ENCODE measurements around the gene PRR5.

PRR5 gene

GRCh38 chr22:44759430-44760310 lies 57.7 kb downstream of the PRR5 start:
- no peak for DNase-seq

DNA sequence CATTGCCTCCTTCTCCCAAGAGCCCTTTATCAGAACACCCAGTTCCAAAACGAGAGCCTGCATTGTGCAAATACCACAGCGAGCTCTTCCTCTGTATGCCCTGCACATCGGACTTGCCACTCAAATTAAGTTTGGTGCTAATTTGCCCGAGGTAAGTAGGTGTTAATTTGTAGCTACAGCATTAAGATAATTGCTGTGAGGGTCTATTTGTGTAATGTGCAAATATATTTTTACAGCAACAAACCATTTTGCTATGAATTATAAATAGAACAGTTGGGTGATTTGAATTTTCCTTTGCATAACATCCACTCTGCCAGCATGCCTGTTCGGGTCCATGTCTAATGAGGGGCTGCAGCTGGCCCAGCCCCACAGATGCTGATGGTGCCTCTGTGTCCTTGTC lies 58.5 kb downstream of the PRR5 start:
- no peak for DNase-seq

GRCh38 chr22:44761025-44761424 lies 59.0 kb downstream of the PRR5 start:
- DNase-seq: no peak

DNA sequence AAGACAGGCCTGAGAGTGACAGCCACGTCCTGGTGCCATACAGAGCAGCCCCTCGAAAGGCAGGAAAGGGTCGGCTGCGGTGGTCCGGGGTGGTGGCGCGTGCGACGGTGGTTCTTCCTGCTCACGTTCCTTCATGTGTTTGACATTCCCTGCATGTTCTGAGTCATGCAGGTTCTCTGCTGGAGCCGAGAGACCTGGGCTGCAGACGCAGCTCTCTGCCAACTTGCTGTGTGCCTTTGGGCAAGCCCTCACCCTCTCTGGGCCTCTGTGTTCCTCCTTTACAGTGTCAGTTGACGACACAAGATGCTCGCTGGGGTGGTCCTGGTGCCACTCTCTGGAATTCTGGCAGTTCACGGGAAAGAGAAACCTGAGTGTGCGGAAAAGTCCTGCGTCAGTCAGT lies 62.4 kb downstream of the PRR5 start:
- DNase-seq: no peak

- DNase-seq: no peak
Observed at GRCh38 chr22:44764974-44765373, 63.0 kb downstream of the PRR5 start.

- DNase-seq: no peak
Observed at GRCh38 chr22:44765571-44766285, 63.7 kb downstream of the PRR5 start.

GRCh38 chr22:44773082-44773481 lies 71.1 kb downstream of the PRR5 start:
- DNase-seq: no peak

GRCh38 chr22:44775862-44776261 lies 73.9 kb downstream of the PRR5 start:
- DNase-seq: no peak

DNA sequence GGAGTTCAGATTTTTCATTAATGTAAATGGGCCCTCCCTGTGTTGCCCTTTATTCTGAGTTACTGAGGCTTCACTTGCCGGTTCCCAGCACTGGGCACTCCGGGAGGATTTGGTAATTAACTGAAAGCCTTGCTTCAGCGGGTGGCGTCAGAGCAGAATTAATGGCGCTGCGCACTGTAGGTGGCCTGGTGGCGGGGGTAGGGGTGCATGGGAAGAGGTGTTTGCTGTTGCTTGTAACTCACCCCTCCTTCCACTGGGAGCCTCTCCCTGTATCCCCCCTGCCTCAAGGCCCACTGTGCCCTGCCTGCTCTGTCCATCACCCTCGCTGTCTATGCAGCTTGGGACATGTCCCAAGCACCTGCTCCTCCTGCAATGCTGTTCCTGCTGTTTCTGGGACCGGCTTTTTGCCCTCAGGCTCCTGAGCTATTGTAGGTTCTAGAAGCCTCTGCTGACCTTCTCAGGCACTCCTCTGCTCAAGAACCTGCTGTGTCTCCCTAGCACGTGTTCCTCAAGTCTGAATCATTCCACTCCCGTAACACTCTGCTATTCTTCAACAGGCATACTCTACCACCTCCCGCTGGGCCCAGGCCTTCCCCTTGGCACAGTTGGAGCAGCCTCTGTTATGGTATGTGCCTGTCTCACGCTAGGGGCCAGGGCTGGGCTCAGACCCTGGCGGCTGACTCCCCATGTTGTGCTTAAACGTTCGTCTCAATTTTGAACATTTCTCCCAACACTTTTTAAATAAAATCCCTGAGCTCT lies 74.8 kb downstream of the PRR5 start:
- DNase-seq: no peak

DNA sequence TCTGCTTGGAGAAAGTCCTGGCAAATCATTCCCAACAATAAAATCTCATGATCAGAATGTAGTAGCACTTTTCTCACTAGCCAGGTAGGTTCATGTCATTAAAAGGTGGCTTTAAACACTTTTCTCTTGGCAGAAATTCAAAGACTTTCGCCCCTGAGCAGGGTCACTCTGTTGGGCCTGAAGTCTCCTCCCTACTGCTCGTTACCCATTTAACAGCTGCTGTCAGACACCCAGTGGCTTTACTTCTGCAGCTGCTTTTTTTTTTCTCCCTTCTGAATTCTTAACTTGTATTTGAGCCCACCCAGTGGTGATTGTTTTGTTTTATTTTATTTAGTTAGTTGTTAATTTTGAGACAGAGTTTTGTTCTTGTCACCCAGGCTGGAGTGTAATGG lies 75.4 kb downstream of the PRR5 start:
- no peak for DNase-seq

GRCh38 chr22:44780876-44781449 lies 79.0 kb downstream of the PRR5 start:
- DNase-seq: no peak

DNA sequence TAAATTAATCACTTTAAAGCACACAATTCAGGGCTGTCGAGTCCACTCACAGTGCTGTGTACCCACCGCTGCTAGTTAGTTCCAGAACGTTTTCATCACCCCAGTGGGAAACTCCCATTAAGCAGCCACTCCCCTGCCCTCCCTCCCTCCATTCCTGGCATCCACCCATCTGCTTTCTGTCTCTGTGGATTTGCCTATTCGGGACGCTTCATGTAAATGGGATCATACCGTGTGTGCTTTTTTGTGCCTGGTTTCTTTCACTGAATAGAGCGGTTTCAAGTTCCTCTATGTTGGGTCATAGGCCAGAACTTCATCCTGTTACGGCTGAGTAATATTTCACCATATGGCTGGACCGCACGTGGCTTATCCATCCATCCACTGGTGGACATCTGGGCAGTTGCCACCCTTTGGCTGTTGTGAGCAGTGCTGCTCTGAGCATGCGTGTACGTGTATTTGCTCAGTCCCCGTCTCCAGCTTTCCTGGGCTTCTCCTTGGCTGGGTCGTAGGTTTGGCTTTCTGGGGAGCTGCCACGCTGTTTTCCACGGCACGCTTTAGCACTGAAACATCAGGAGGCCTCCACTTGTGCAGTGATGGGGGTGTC lies 80.5 kb downstream of the PRR5 start:
- DNase-seq: no peak

GRCh38 chr22:44783091-44783490 lies 81.1 kb downstream of the PRR5 start:
- DNase-seq: no peak

DNA sequence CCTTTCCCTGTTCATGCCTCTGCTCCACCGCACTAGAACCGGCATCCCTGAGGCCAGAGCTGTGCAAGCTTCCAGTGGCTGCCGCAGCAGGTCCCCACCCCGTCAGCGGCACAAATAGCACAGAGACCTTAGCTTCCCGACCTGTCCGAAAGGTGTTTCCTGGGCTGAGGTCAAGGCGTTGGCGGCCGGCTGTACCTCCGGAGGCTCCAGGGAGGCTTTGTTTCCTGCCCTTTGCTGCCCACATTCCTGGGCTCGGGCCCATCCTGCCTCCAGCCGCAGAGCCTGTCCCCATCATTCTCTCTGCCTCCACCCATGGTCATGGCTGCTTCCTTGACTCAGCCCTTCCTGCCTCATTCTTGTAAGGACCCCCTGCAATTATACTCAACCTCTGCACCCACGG lies 81.6 kb downstream of the PRR5 start:
- no peak for DNase-seq

DNA sequence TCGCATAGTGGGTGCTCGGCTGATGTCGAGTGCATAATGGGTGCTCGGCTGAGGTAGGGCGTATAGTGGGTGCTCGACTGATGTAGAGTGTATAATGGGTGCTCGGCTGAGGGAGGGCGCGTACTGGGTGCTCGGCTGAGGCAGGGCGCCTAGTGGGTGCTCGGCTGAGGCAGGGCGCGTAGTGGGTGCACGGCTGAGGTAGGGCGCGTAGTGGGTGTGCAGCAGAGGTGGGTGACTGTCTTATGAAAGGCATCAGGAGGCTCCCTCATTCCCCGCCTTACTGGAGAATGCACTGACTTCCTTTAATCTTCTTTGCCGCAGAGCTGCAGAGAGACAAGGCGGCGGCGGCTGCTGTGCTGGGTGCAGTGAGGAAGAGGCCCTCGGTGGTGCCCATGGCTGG lies 84.1 kb downstream of the PRR5 start:
- DNase-seq: no peak

GRCh38 chr22:44786610-44787009 lies 84.6 kb downstream of the PRR5 start:
- DNase-seq: no peak

All from activated CD4-positive, CD25-positive, alpha-beta regulatory T cell (primary cell).